MM.1S (cell line): Measurements from ENCODE around the gene FAM221A.

Experiments
- DNase-seq: peaks from one replicate; pipeline ENCODE4 v3.0.0-alpha.2; 2015
- H2AFZ ChIP-seq: fragments of 300-600 bp; sonication (generic); 2 replicates; pipeline ENCODE4 v1.6.0; 2016; ENCODE audit warnings: antibody characterized with exemption, low read length
- H3F3A ChIP-seq: fragments of 300-600 bp; sonication (generic); 2 replicates; pipeline ENCODE4 v1.6.1; 2016; ENCODE audit warnings: mild to moderate bottlenecking, antibody characterized with exemption, low read length, moderate library complexity, mixed read lengths; ENCODE audit not compliant: insufficient read depth
- H3K27ac ChIP-seq: fragments of 300-600 bp; sonication (generic); 2 replicates; pipeline ENCODE4 v1.5.1; 2016; ENCODE audit warnings: mild to moderate bottlenecking, low read length
- H3K27me3 ChIP-seq: fragments of 300-600 bp; sonication (generic); replicated peaks from 2 replicates; pipeline ENCODE4 v1.6.0; 2016; ENCODE audit warnings: low read length; ENCODE audit not compliant: insufficient read depth
- H3K36me3 ChIP-seq: fragments of 300-600 bp; sonication (generic); replicated peaks from 2 replicates; pipeline ENCODE4 v1.6.1; 2016; ENCODE audit warnings: mild to moderate bottlenecking, low read length, mixed read lengths; ENCODE audit not compliant: insufficient read depth
- H3K4me1 ChIP-seq: fragments of 300-600 bp; sonication (generic); 2 replicates; pipeline ENCODE4 v1.6.1; 2016; ENCODE audit warnings: low read length, mixed read lengths
- H3K4me2 ChIP-seq: fragments of 300-600 bp; sonication (generic); 2 replicates; pipeline ENCODE4 v1.6.0; 2016; ENCODE audit warnings: low read depth, low read length
- H3K4me3 ChIP-seq: fragments of 300-600 bp; sonication (generic); 2 replicates; pipeline ENCODE4 v1.5.1; 2016; ENCODE audit warnings: low read length, mixed read lengths
- H3K79me2 ChIP-seq: fragments of 300-600 bp; sonication (generic); 2 replicates; pipeline ENCODE4 v1.6.1; 2016; ENCODE audit warnings: mixed run types, low read length, mixed read lengths
- H3K9ac ChIP-seq: fragments of 300-600 bp; sonication (generic); 2 replicates; pipeline ENCODE4 v1.6.1; 2016; ENCODE audit warnings: low read length, mixed read lengths
- H3K9me2 ChIP-seq: fragments of 300-600 bp; sonication (generic); replicated peaks from 2 replicates; pipeline ENCODE4 v1.6.1; 2016; ENCODE audit warnings: mild to moderate bottlenecking, low read length, mixed read lengths; ENCODE audit not compliant: insufficient read depth
- H3K9me3 ChIP-seq: fragments of 300-600 bp; sonication (generic); replicated peaks from 2 replicates; pipeline ENCODE4 v1.6.1; 2016; ENCODE audit warnings: mild to moderate bottlenecking, low read length, mixed read lengths; ENCODE audit not compliant: insufficient read depth
- H4K20me1 ChIP-seq: fragments of 300-600 bp; sonication (generic); 2 replicates; pipeline ENCODE4 v1.6.1; 2016; ENCODE audit warnings: mild to moderate bottlenecking, low read length, moderate library complexity, mixed read lengths; ENCODE audit not compliant: insufficient read depth
- EZH2 ChIP-seq: fragments of 300-600 bp; sonication (generic); optimal IDR thresholded peaks from 2 replicates; pipeline ENCODE3; 2017; ENCODE audit warnings: low read depth, mild to moderate bottlenecking, antibody characterized with exemption, low read length, mixed read lengths
- EZH2phosphoT487 ChIP-seq: fragments of 300-600 bp; sonication (generic); IDR thresholded peaks from 2 replicates; pipeline ENCODE4 v1.6.1; 2018; ENCODE audit warnings: antibody characterized with exemption, low read length
- TF ChIP-seq, protein P1 (sequence below): fragments of 300-600 bp; sonication (generic); IDR thresholded peaks from 2 replicates; pipeline ENCODE4 v1.5.1; 2016; ENCODE audit warnings: antibody characterized with exemption, low read length, mixed read lengths

The FAM221A gene

DNA sequence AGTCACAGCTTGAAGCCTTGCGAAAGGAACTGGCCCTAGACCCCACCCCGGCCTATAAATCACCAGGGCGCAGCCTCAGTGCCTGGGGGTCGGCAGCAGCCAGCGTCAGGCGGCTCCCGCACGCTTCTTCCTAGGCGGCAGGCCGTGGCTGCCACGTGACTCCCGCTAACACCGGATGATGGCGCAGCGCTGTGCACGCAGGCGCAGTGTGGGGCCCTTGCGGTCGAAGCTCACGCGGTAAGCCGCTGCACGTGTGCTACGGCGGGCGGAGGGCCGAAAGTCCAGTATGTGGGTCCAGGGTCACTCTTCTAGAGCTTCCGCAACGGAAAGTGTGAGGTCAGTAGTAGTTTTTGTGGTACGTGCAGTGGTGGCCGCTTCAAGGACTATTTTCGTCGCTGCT lies 30.0 kb downstream of the FAM221A start, which contains the start of gene STK31:
Gene STK31, plus strand, starts transcription at position 220 of the 400 bp plus-strand sequence. Its CDS starts 67 bp downstream, at position 287.
- no peak within 1 kb of the TSS for H3K4me2 ChIP-seq
- H3K9me2 ChIP-seq, result no peaks in the 10 kb centered on the region
- no peaks in the 10 kb centered on the region for H4K20me1 ChIP-seq
- no peaks in the 10 kb centered on the region for H3K4me1 ChIP-seq
- H3K9me3 ChIP-seq, result no peaks in the 10 kb centered on the region
- no peak within 1 kb of the TSS for H2AFZ ChIP-seq
- no peaks in the 10 kb centered on the region for H3K79me2 ChIP-seq
- H3F3A ChIP-seq, result no peaks in the 10 kb centered on the region
- no peak within 1 kb of the TSS for H3K27ac ChIP-seq
- H3K36me3 ChIP-seq, result no peaks in the 10 kb centered on the region
- no peak within 1 kb of the TSS for H3K9ac ChIP-seq
- no peak for DNase-seq
- no peaks in the 10 kb centered on the region for H3K27me3 ChIP-seq
- H3K4me3 ChIP-seq, result no peak within 1 kb of the TSS
- TF ChIP-seq EZH2phosphoT487 (no peak), EZH2 (no peak)
- TF ChIP-seq, protein P1, sequence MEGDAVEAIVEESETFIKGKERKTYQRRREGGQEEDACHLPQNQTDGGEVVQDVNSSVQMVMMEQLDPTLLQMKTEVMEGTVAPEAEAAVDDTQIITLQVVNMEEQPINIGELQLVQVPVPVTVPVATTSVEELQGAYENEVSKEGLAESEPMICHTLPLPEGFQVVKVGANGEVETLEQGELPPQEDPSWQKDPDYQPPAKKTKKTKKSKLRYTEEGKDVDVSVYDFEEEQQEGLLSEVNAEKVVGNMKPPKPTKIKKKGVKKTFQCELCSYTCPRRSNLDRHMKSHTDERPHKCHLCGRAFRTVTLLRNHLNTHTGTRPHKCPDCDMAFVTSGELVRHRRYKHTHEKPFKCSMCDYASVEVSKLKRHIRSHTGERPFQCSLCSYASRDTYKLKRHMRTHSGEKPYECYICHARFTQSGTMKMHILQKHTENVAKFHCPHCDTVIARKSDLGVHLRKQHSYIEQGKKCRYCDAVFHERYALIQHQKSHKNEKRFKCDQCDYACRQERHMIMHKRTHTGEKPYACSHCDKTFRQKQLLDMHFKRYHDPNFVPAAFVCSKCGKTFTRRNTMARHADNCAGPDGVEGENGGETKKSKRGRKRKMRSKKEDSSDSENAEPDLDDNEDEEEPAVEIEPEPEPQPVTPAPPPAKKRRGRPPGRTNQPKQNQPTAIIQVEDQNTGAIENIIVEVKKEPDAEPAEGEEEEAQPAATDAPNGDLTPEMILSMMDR, result no peak

DNA sequence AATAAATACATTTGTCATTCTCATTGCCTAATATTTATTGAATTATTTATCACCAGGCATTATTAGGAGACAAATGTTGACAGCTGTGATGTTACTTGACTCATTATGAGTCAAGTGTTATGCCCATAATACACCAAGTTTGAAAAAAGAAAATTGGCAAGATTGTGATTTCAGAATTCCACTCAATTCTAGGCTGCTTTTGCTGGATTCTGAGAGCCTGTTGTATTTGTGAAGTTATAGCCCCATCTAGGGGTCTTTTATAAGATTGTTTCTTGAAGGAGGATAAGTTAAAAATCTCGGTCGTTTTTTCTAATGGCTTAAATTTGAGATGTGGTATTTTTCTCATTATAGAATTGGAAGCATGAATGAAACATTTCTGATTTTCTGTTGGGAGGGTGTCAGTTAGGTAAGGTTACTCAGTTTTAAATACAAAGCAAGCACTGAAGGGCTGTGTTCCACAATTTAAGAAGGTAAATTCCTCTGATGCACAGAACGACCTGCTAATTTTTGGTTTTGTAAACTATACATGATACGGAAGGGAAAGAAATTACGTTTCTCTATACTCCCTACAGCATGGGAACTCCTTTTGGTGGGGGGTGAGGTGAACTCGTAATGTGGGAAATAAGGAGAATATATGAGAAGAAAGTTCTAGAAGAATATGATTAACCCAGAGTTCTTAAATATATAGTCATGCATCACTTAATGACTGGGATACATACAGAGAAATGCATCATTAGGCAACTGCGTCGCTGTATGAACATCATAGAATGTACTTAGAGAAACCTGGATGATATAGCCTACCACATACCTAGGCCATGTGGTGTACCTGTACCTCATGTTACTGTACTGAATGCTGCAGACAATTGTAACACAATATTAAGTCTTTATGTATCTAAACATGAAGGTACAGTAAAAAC lies 32.6 kb downstream of the FAM221A start:
- peak; percentile 58 for DNase-seq

DNA sequence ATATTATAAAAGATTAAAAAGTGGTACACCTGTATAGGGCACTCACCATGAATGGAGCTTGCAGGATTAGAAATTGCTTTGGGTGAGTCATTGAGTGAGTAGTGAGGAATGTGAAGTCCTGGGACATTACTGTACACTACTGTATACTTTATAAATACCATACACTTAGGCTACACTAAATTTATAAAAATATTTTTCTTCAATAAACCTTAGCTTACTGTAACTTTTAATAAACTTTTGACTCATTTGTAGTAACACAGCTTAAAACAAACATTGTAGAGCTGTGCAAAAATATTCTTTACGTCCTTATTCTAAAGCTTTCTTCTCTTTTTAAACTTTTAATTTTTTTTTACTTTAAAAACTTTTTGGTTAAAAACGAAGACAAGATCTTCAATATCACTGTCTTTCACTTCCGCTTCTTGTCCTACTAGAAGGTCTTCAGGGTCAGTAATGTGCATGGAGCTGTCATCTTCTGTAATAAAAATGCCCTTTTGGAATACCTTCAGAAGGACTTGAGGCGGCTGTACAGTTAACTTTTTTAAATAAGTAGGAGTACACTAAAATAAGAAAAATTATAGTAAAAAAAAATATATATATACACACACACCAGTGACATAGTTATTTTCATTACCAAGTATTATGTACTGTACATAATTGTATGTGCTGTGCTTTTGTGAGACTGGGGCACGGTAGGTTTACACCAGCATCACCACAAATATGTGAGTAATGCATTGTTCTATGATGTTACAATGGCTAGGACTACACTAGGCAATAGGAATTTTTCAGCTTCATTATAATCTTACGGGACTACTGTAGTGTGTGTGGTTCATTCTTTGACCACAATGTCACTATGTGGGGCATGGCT lies 33.5 kb downstream of the FAM221A start:
- Histone ChIP-seq H3K27ac (no peak overlapping the region), H3K79me2 (no peaks in the 10 kb centered on the region), H4K20me1 (no peaks in the 10 kb centered on the region; the same call in 1 of the 2 replicates), H3K9me2 (no peaks in the 10 kb centered on the region), H3K36me3 (no peaks in the 10 kb centered on the region), H3K9ac (no peak overlapping the region), H3K4me1 (no peaks in the 10 kb centered on the region), H3K9me3 (no peaks in the 10 kb centered on the region), H3K27me3 (no peaks in the 10 kb centered on the region), H3F3A (no peaks in the 10 kb centered on the region), H3K4me3 (no peak overlapping the region), H3K4me2 (no peak overlapping the region), H2AFZ (no peak overlapping the region)
- no peak for DNase-seq
- no peak for TF ChIP-seq EZH2
- TF ChIP-seq EZH2phosphoT487, result no peak

More for the DNA sequence above, 32.6 kb downstream of the FAM221A start:
- Histone ChIP-seq H3K79me2 (no peaks in the 10 kb centered on the region), H4K20me1 (no peaks in the 10 kb centered on the region), H3K4me2 (no peak overlapping the region), H3K4me1 (no peaks in the 10 kb centered on the region), H3K9me3 (no peaks in the 10 kb centered on the region), H3K27ac (no peak overlapping the region), H3K4me3 (no peak overlapping the region), H3F3A (no peaks in the 10 kb centered on the region), H3K36me3 (no peaks in the 10 kb centered on the region), H3K27me3 (no peaks in the 10 kb centered on the region), H3K9me2 (no peaks in the 10 kb centered on the region), H2AFZ (no peak overlapping the region), H3K9ac (no peak overlapping the region)
- TF ChIP-seq, protein P1, result peak; percentile 57
- TF ChIP-seq EZH2, result no peak
